ENCODE results near the gene FN3KRP. TPM values are rescaled to one million over a fixed set of nuclear protein-coding genes. Genes with fewer than 3 reads are reported as not detected.
A peak's percentile ranks its signal among the peaks of the same experiment; 100 is the strongest.

The FN3KRP gene
- polyA plus RNA-seq, 1 of the 3 experiments (the other 2 are of a cell fraction) = 68.2 TPM

DNA sequence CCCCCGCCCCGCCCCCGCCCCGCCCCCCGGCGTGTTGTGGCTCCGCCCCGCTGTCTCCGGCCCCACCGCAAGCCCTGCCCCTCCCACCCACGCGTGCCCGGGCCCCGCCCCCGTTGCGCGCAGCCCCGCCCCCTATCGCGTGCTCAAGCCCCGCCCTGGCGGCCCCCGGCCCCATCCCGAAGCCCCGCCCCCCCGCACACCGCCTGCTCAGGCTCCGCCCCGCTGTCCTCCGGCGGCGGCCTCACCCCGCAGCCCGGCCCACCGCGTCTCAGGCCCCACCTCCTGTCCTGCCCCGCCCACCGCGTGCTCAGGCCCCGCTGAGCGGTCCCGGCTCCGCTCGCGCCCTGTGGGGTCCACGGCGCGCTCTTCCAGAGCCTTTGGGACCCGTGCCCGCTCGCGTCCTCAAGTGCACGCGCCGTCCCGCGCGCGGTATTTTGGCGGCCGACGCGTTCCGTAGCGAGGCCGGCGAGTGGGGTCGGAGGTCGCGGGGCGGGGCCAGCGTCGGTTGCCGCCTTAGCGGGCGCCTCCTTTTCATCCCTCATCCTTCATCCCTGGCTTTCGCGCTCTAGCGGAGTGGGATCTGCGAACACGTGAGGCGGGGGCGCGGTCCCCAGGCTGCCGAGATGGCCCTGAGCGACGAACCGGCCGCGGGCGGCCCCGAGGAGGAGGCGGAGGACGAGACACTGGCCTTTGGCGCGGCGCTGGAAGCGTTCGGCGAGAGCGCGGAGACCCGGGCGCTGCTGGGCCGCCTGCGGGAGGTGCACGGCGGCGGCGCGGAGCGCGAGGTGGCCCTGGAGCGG lies 35.3 kb downstream of the FN3KRP start, which contains the start of gene TBCD (continued):
- TF ChIP-seq, protein P1, sequence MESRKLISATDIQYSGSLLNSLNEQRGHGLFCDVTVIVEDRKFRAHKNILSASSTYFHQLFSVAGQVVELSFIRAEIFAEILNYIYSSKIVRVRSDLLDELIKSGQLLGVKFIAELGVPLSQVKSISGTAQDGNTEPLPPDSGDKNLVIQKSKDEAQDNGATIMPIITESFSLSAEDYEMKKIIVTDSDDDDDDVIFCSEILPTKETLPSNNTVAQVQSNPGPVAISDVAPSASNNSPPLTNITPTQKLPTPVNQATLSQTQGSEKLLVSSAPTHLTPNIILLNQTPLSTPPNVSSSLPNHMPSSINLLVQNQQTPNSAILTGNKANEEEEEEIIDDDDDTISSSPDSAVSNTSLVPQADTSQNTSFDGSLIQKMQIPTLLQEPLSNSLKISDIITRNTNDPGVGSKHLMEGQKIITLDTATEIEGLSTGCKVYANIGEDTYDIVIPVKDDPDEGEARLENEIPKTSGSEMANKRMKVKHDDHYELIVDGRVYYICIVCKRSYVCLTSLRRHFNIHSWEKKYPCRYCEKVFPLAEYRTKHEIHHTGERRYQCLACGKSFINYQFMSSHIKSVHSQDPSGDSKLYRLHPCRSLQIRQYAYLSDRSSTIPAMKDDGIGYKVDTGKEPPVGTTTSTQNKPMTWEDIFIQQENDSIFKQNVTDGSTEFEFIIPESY (IDR thresholded peaks at IDR 0.05; ENCODE audit: borderline replicate concordance, low read depth) = no peak; the same call in 1 of the 2 replicates
- TF ChIP-seq POLR2AphosphoS5 (IDR thresholded peaks at IDR 0.05; ENCODE audit: low read depth, low read length) = peak; percentile 54; the same call in 1 of the 2 replicates
- TF ChIP-seq, protein P2, sequence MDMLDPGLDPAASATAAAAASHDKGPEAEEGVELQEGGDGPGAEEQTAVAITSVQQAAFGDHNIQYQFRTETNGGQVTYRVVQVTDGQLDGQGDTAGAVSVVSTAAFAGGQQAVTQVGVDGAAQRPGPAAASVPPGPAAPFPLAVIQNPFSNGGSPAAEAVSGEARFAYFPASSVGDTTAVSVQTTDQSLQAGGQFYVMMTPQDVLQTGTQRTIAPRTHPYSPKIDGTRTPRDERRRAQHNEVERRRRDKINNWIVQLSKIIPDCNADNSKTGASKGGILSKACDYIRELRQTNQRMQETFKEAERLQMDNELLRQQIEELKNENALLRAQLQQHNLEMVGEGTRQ (IDR thresholded peaks at IDR 0.05; ENCODE audit: borderline replicate concordance, low read depth, low read length) = no peak
- no peak for TF ChIP-seq MEF2A (IDR thresholded peaks at IDR 0.05; ENCODE audit: borderline replicate concordance, low read depth)
- no peak for TF ChIP-seq FOXJ3 (CRISPR knock-in tag; IDR thresholded peaks at IDR 0.05)
- TF ChIP-seq EZH2phosphoT487 (IDR thresholded peaks at IDR 0.05; ENCODE audit: borderline replicate concordance, low read depth) = no peak
- TF ChIP-seq RCOR1 (IDR thresholded peaks at IDR 0.05; ENCODE audit: low read length) = no peak
- TF ChIP-seq, protein P3, sequence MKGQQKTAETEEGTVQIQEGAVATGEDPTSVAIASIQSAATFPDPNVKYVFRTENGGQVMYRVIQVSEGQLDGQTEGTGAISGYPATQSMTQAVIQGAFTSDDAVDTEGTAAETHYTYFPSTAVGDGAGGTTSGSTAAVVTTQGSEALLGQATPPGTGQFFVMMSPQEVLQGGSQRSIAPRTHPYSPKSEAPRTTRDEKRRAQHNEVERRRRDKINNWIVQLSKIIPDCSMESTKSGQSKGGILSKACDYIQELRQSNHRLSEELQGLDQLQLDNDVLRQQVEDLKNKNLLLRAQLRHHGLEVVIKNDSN (IDR thresholded peaks at IDR 0.05; ENCODE audit: borderline replicate concordance, low read depth) = peak; percentile 73; the same call in 1 of the 2 replicates

DNA sequence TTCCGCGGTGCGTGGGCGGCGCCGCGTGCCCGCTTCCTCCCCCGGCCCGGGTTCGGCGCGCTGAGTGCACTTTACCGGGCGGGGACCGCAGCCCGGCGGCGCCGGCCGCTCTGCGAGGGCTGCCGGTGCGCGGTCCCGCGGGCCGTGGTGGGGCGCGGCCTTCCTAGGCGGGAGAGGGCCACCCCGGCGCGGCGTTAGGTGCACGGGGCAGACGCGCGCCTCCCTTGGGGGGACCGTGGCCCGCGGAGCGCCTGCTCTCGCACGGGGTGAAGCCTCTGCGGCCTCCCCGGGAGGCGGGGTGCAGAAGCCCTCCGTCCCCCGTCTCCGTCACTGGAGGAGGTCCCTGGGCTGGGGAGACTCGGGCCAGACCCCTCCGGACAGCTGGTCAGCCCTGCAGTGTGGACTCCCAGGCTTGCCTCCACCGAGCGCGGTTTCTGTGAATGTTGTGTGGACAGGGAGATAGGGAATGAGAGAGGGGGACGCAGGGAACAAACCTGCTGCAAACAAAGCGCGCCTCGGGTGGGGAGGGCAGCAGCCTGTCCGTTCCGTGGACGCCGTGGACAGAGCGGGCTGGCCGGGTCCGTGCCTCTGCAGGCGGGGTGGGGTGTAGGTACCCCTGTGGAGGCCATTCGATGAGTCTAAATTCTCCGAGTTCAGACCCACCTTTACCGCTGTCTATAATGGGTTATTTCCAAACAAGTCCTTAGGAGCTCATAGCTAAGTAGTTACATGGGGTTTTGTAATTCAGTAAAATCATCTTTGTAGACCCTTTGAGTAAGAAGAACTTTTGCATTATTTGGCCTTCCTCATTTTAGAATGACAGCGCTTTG lies 36.1 kb downstream of the FN3KRP start:
- ChIA-PET POLR2A (no interaction called here), CTCF (interaction anchor here (0.9 to 4.7 kb wide), 3 partner anchors 14 to 139 kb away, joined by 3 to 22 read pairs (median 7); no protein-coding TSS in a partner anchor)
- Histone ChIP-seq H3K4me2 (peak overlapping the region; percentile 93), H3K9ac (peak overlapping the region; percentile 63), H3K9me3 (no peaks in the 10 kb centered on the region), H3K9me2 (no peaks in the 10 kb centered on the region), H3K36me3 (replicated peaks in 1 of 2; ENCODE audit: control insufficient read depth in 1 of 2, insufficient read depth in 2 of 2, low read length in 1 of 2) (peaks cover 4 to 26% of the 10 kb centered on the region in 2 experiments), H3K27me3 (ENCODE audit: insufficient read depth) (no peaks in the 10 kb centered on the region), H3K27ac (ENCODE audit: low read depth in 2 of 2, low read length in 1 of 2) (peak overlapping the region; percentile 75 to 89), H2AFZ (ENCODE audit: low read depth) (peak overlapping the region; percentile 79), H3F3A (replicated peaks; ENCODE audit: insufficient read depth) (peaks cover 9% of the 10 kb centered on the region), H3K4me3 (ENCODE audit: low read depth in 2 of 2, low read length in 1 of 2) (peak overlapping the region; percentile 78 to 98), H4K20me1 (ENCODE audit: insufficient read depth) (peaks cover 23% of the 10 kb centered on the region), H3K79me2 (ENCODE audit: insufficient read depth) (peaks cover 53% of the 10 kb centered on the region), H3K4me1 (ENCODE audit: control insufficient read depth in 1 of 2, insufficient read depth in 2 of 2, low read depth in 1 of 2, low read length in 1 of 2) (peaks cover 6 to 14% of the 10 kb centered on the region in 2 experiments; a peak in 1 of 4 replicates)
- TF ChIP-seq EZH2phosphoT487 (IDR thresholded peaks at IDR 0.05; ENCODE audit: borderline replicate concordance, low read depth) = no peak
- TF ChIP-seq SIN3A (IDR thresholded peaks at IDR 0.05; ENCODE audit: borderline replicate concordance, low read depth, low read length) = no peak
- TF ChIP-seq TEAD4 (IDR thresholded peaks at IDR 0.05; ENCODE audit: borderline replicate concordance, insufficient read depth) = no peak
- TF ChIP-seq RCOR1 (IDR thresholded peaks at IDR 0.05; ENCODE audit: low read length) = no peak
- TF ChIP-seq MXI1 (IDR thresholded peaks at IDR 0.05; ENCODE audit: low read depth, low read length) = no peak
- no peak for TF ChIP-seq NFIC (IDR thresholded peaks at IDR 0.05; ENCODE audit: borderline replicate concordance)
- TF ChIP-seq FOSL2 (IDR thresholded peaks at IDR 0.05; ENCODE audit: borderline replicate concordance, low read depth) = no peak
- TF ChIP-seq, protein P4, sequence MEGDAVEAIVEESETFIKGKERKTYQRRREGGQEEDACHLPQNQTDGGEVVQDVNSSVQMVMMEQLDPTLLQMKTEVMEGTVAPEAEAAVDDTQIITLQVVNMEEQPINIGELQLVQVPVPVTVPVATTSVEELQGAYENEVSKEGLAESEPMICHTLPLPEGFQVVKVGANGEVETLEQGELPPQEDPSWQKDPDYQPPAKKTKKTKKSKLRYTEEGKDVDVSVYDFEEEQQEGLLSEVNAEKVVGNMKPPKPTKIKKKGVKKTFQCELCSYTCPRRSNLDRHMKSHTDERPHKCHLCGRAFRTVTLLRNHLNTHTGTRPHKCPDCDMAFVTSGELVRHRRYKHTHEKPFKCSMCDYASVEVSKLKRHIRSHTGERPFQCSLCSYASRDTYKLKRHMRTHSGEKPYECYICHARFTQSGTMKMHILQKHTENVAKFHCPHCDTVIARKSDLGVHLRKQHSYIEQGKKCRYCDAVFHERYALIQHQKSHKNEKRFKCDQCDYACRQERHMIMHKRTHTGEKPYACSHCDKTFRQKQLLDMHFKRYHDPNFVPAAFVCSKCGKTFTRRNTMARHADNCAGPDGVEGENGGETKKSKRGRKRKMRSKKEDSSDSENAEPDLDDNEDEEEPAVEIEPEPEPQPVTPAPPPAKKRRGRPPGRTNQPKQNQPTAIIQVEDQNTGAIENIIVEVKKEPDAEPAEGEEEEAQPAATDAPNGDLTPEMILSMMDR (IDR thresholded peaks at IDR 0.05) = no peak
- no peak for TF ChIP-seq NRF1 (IDR thresholded peaks at IDR 0.05; ENCODE audit: low read depth, low read length)
- TF ChIP-seq FOXJ3 (CRISPR knock-in tag; IDR thresholded peaks at IDR 0.05) = no peak
- no peak for TF ChIP-seq TCF12 (IDR thresholded peaks at IDR 0.05)
- TF ChIP-seq ELF1 (IDR thresholded peaks at IDR 0.05) = no peak
- no peak for TF ChIP-seq JUND (IDR thresholded peaks at IDR 0.05)
- TF ChIP-seq, protein P1 (IDR thresholded peaks at IDR 0.05; ENCODE audit: borderline replicate concordance, low read depth) = no peak
- TF ChIP-seq, protein P3 (IDR thresholded peaks at IDR 0.05; ENCODE audit: borderline replicate concordance, low read depth) = no peak
- peak; percentile 84 for DNase-seq
- WGBS (ENCODE audit: low lambda C conversion rate) = 3% methylated on average over 33 of the region's 72 CpGs

All from SK-N-SH (cell line).